IMR-90 (cell line): ENCODE results near the gene LDB2. TPM values are rescaled to one million over a fixed set of nuclear protein-coding genes. Genes with fewer than 3 reads are reported as not detected.

Experiments used
- ATAC-seq: fragments of 200-7000 bp; cut with Tn5 transposase; 2 replicates; pipeline ENCODE4 v1.9.1; 2020; ENCODE audit warnings: low read depth, mild to moderate bottlenecking, moderate library complexity
- BruUV-seq: library from RNA; stranded (reverse); fragments of 400-500 nt; replicated peaks from 2 replicates; lab custom pipeline; 2021; lab: Mats Ljungman, UMichigan
- CTCF ChIA-PET: fragments of 300-600 bp; formaldehyde crosslinking; extraction: SDS; loops from one replicate; lab custom pipeline; 2021; ENCODE audit warnings: antibody characterized with exemption; lab: Yijun Ruan, JAX
- POLR2A ChIA-PET: fragments of 300-600 bp; sonication (Branson Sonifier 250); formaldehyde crosslinking; loops from one replicate; lab custom pipeline; 2022; ENCODE audit warnings: antibody characterized with exemption; ENCODE audit not compliant: unreplicated experiment; lab: Charles Lee
- DNase-seq: peaks from one replicate; pipeline ENCODE4 v3.0.0; 2013
- H2AFZ ChIP-seq: replicated peaks from 2 replicates; pipeline ENCODE3; 2013; ENCODE audit warnings: low read length, mild to moderate bottlenecking; ENCODE audit not compliant: poor library complexity
- H2AK5ac ChIP-seq: 2 replicates; pipeline ENCODE4 v1.6.1; 2013; ENCODE audit warnings: low read depth, low read length, inconsistent platforms
- H2AK9ac ChIP-seq: replicated peaks from 2 replicates; pipeline ENCODE3; 2013; ENCODE audit warnings: mild to moderate bottlenecking, low read depth, low read length, moderate library complexity; ENCODE audit not compliant: poor library complexity
- H2BK120ac ChIP-seq: 2 replicates; pipeline ENCODE4 v1.6.1; 2013; ENCODE audit warnings: low read depth, low read length, inconsistent platforms
- H2BK15ac ChIP-seq: 3 replicates; pipeline ENCODE4 v1.6.1; 2013; ENCODE audit warnings: low read depth, low read length, inconsistent platforms
- H2BK20ac ChIP-seq: 2 replicates; pipeline ENCODE4 v1.6.1; 2013; ENCODE audit warnings: low read depth, mild to moderate bottlenecking, inconsistent platforms, low read length, moderate library complexity
- H2BK5ac ChIP-seq: 2 replicates; pipeline ENCODE4 v1.6.1; 2013; ENCODE audit warnings: mild to moderate bottlenecking, low read depth, low read length, inconsistent platforms; ENCODE audit not compliant: poor library complexity, severe bottlenecking
- H3K14ac ChIP-seq: replicated peaks from 2 replicates; pipeline ENCODE4 v1.6.1; 2013; ENCODE audit warnings: low read depth, low read length, inconsistent platforms
- H3K18ac ChIP-seq: 2 replicates; pipeline ENCODE4 v1.6.1; 2013; ENCODE audit warnings: low read depth, low read length, control low read depth
- H3K23ac ChIP-seq: 2 replicates; pipeline ENCODE4 v1.6.1; 2013; ENCODE audit warnings: low read depth, low read length, inconsistent platforms
- H3K27ac ChIP-seq: 2 replicates; pipeline ENCODE4 v1.5.1; 2013; ENCODE audit warnings: mild to moderate bottlenecking, control low read depth, low read length; ENCODE audit not compliant: insufficient read depth
- H3K27me3 ChIP-seq: 2 replicates; pipeline ENCODE4 v1.6.1; 2013; ENCODE audit warnings: low read length; ENCODE audit not compliant: control insufficient read depth, insufficient read depth
- H3K36me3 ChIP-seq: 2 replicates; pipeline ENCODE4 v1.6.1; 2013; ENCODE audit warnings: low read length, mixed read lengths; ENCODE audit not compliant: control insufficient read depth, insufficient read depth
- H3K4ac ChIP-seq: 2 replicates; pipeline ENCODE4 v1.6.1; 2013; ENCODE audit warnings: low read depth, low read length, inconsistent platforms
- H3K4me1 ChIP-seq: 2 replicates; pipeline ENCODE4 v1.6.1; 2013; ENCODE audit warnings: low read length, mixed read lengths; ENCODE audit not compliant: control insufficient read depth, insufficient read depth
- H3K4me2 ChIP-seq: 2 replicates; pipeline ENCODE4 v1.6.1; 2013; ENCODE audit warnings: low read depth, mild to moderate bottlenecking, control low read depth, low read length, moderate library complexity
- H3K4me3 ChIP-seq: 2 replicates; pipeline ENCODE4 v1.5.1; 2013; ENCODE audit warnings: low read depth, mild to moderate bottlenecking, control low read depth, low read length, moderate library complexity; ENCODE audit not compliant: insufficient read depth
- H3K56ac ChIP-seq: 2 replicates; pipeline ENCODE4 v1.6.1; 2013; ENCODE audit warnings: low read length, inconsistent platforms; ENCODE audit not compliant: insufficient read depth; ENCODE audit errors: extremely low read depth
- H3K79me1 ChIP-seq, 2 experiments: 2 replicates each; pipeline ENCODE4 v1.6.1; 2013; ENCODE audit warnings: low read length in 2 of 2, inconsistent platforms in 1 of 2, low read depth in 1 of 2
- H3K9ac ChIP-seq: 2 replicates; pipeline ENCODE4 v1.6.1; 2013; ENCODE audit warnings: low read depth, low read length, control low read depth
- H3K9me1 ChIP-seq: 2 replicates; pipeline ENCODE4 v1.6.1; 2013; ENCODE audit warnings: low read length, inconsistent platforms; ENCODE audit not compliant: insufficient read depth
- H3K9me3 ChIP-seq: 2 replicates; pipeline ENCODE4 v1.6.1; 2013; ENCODE audit warnings: low read length; ENCODE audit not compliant: control insufficient read depth, insufficient read depth
- H4K20me1 ChIP-seq: 2 replicates; pipeline ENCODE4 v1.6.1; 2013; ENCODE audit warnings: low read length, inconsistent platforms; ENCODE audit not compliant: insufficient read depth
- H4K5ac ChIP-seq: 2 replicates; pipeline ENCODE4 v1.6.1; 2013; ENCODE audit warnings: mild to moderate bottlenecking, low read depth, low read length, control low read depth
- H4K8ac ChIP-seq, 2 experiments: 2 replicates each; pipeline ENCODE4 v1.6.1; 2013; ENCODE audit warnings: low read depth in 2 of 2, low read length in 2 of 2, control low read depth in 1 of 2, inconsistent platforms in 1 of 2
- H4K91ac ChIP-seq: 2 replicates; pipeline ENCODE4 v1.6.1; 2013; ENCODE audit warnings: low read depth, low read length, inconsistent platforms; ENCODE audit not compliant: insufficient read depth
- BHLHE40 ChIP-seq: fragments of 150-350 bp; IDR thresholded peaks from 2 replicates; pipeline ENCODE4 v1.6.1; 2016; ENCODE audit warnings: mild to moderate bottlenecking, low read depth, low read length
- CEBPB ChIP-seq: IDR thresholded peaks from 2 replicates; pipeline ENCODE4 v1.6.1; 2012; ENCODE audit warnings: low read depth, low read length, improper control_type of control experiment
- ELK1 ChIP-seq: fragments of 150-350 bp; IDR thresholded peaks from 2 replicates; pipeline ENCODE4 v1.6.1; 2016; ENCODE audit warnings: low read depth, mild to moderate bottlenecking, low read length, moderate library complexity, borderline replicate concordance
- NFE2L2 ChIP-seq: fragments of 150-350 bp; IDR thresholded peaks from 2 replicates; pipeline ENCODE4 v1.6.1; 2016; ENCODE audit warnings: low read depth, mild to moderate bottlenecking, low read length
- POLR2A ChIP-seq: IDR thresholded peaks from 2 replicates; pipeline ENCODE4 v1.6.1; 2012; ENCODE audit warnings: mild to moderate bottlenecking, low read depth, low read length
- RFX5 ChIP-seq: IDR thresholded peaks from 2 replicates; pipeline ENCODE4 v1.8.0; 2012; ENCODE audit warnings: low read depth, mild to moderate bottlenecking, low read length, moderate library complexity
- dilution Hi-C: fragments of 300-500 bp; cut with HindIII; formaldehyde crosslinking; loops from one replicate; pipeline ENCODE4 v1.14.3; 2018; ENCODE audit warnings: low sequenced_read_pairs; ENCODE audit not compliant: unreplicated experiment
- in situ Hi-C: fragments of 300-500 bp; cut with MboI; formaldehyde crosslinking; loops from 3 replicates; pipeline ENCODE4 v1.14.3; 2019; ENCODE audit warnings: low sequenced_read_pairs, inconsistent platforms, mixed read lengths
- intact Hi-C: fragments of 100-400 bp; cut with micrococcal nuclease; formaldehyde crosslinking; loops from 2 replicates; pipeline ENCODE4 v1.10.0; 2022
- polyA plus RNA-seq, 3 experiments: library from polyadenylated mRNA; depleted of rRNA; stranded (reverse); fragments of >200 nt; gene quantifications; 2 replicates each; pipeline ENCODE4 v1.2.3, GENCODE V29; 2012; ENCODE audit warnings: low replicate concordance in 1 of 3
- total RNA-seq: library from RNA; depleted of rRNA; stranded (reverse); fragments of >200 nt; gene quantifications from 2 replicates; pipeline ENCODE4 v1.2.3, GENCODE V29; 2012
- TF ChIP-seq, protein P1 (sequence below): conservative IDR thresholded peaks from 2 replicates; pipeline ENCODE4 v1.5.1; 2012; ENCODE audit warnings: mild to moderate bottlenecking, low read depth, low read length, improper control_type of control experiment

Gene LDB2
- total and polyA plus RNA-seq, 2 of the 4 experiments (the other 2 are of a cell fraction) = 67.9 to 116 TPM

DNA sequence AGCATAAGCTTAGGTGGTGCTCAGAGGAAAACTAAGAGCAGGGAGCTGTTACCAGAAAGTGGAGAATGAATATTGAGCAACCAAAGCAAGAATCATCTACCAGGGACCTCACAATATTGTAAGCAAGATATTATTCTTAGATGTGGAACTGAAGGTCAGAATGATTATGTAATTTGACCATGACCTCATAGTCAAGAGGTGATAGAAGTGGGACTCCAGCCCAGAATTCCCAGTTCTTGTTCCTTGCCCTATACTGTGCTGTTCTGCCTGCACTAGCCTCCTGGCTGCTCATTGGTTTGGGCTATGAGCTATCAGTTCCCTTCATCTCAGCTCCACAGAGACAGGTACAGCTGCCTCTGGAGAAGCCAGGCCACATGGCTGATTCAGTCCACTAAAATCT, 229.4 kb downstream of the LDB2 start:
- Histone ChIP-seq H2BK15ac (0 out of 3 replicates have a peak overlapping the region, but pooled peaks have one; percentile 32), H2BK5ac (no peak overlapping the region), H3K79me1 (peaks cover 0 to 12% of the 10 kb centered on the region in 2 experiments; a peak in 2 of 4 replicates), H3K4me1 (peaks cover 20% of the 10 kb centered on the region), H3K4me3 (no peak overlapping the region), H2BK120ac (peak overlapping the region; percentile 11; the same call in 1 of the 2 replicates), H3K36me3 (no peaks in the 10 kb centered on the region), H3K9ac (no peak overlapping the region), H3K9me1 (peaks cover 13% of the 10 kb centered on the region), H2BK20ac (0 out of 2 replicates have a peak overlapping the region, but pooled peaks have one; percentile 48), H3K9me3 (no peaks in the 10 kb centered on the region), H4K5ac (no peak overlapping the region), H3K18ac (peak overlapping the region; percentile 37; the same call in 1 of the 2 replicates), H3K4me2 (no peak overlapping the region), H3K4ac (no peak overlapping the region), H2AK9ac (no peak overlapping the region), H3K14ac (no peak overlapping the region; the same call in none of the 2 replicates), H3K23ac (no peak overlapping the region), H3K27me3 (no peaks in the 10 kb centered on the region), H3K27ac (no peak overlapping the region), H4K91ac (peak overlapping the region; percentile 27; the same call in 1 of the 2 replicates), H4K20me1 (peaks cover 3% of the 10 kb centered on the region; the same call in 1 of the 2 replicates), H3K56ac (no peak overlapping the region), H2AFZ (no peak overlapping the region), H2AK5ac (peak overlapping the region; percentile 45; the same call in 1 of the 2 replicates), H4K8ac (no peak overlapping the region)
- dilution Hi-C loops = no loop called here
- intact Hi-C loops = loop anchor here (1.0 kb wide), 1 partner anchor 8 kb away; no protein-coding TSS in a partner anchor
- in situ Hi-C loops = no loop called here
- no TSS peak for BruUV-seq
- DNase-seq = peak; percentile 45
- CTCF ChIA-PET = interaction anchor here (1.1 kb wide), 1 partner anchor 15 kb away, joined by 3 read pairs; no protein-coding TSS in a partner anchor
- peak; percentile 46 for ATAC-seq
- TF ChIP-seq, protein P1, sequence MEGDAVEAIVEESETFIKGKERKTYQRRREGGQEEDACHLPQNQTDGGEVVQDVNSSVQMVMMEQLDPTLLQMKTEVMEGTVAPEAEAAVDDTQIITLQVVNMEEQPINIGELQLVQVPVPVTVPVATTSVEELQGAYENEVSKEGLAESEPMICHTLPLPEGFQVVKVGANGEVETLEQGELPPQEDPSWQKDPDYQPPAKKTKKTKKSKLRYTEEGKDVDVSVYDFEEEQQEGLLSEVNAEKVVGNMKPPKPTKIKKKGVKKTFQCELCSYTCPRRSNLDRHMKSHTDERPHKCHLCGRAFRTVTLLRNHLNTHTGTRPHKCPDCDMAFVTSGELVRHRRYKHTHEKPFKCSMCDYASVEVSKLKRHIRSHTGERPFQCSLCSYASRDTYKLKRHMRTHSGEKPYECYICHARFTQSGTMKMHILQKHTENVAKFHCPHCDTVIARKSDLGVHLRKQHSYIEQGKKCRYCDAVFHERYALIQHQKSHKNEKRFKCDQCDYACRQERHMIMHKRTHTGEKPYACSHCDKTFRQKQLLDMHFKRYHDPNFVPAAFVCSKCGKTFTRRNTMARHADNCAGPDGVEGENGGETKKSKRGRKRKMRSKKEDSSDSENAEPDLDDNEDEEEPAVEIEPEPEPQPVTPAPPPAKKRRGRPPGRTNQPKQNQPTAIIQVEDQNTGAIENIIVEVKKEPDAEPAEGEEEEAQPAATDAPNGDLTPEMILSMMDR = no peak
- TF ChIP-seq BHLHE40 (no peak), POLR2A (no peak), ELK1 (no peak), RFX5 (no peak), CEBPB (peak; percentile 63; the same call in 1 of the 2 replicates), NFE2L2 (no peak)
- POLR2A ChIA-PET = no interaction called here
